Lower leg skin (tissue), 4 donors: Measurements from ENCODE around the gene IFRD2. TPM values are rescaled to one million over a fixed set of nuclear protein-coding genes. Genes with fewer than 3 reads are reported as not detected.
A peak's percentile ranks its signal among the peaks of the same experiment; 100 is the strongest.

Experiments used
- DNase-seq, 2 donors: peaks; one replicate each; pipeline ENCODE4 v3.0.0-alpha.2; 2019; ENCODE audit warnings: low spot score in 2 of 2
- H3K4me3 ChIP-seq: fragments of 200-600 bp; sonication (generic); 2 replicates; pipeline ENCODE4 v1.5.1; 2017; ENCODE audit warnings: mild to moderate bottlenecking, low read depth; ENCODE audit not compliant: poor library complexity, severe bottlenecking
- CTCF ChIP-seq, 3 donors: fragments of 450-650 bp; IDR thresholded peaks; one replicate each; pipeline ENCODE4 v1.5.1; 2016; ENCODE audit warnings: antibody characterized with exemption in 3 of 3, mild to moderate bottlenecking in 3 of 3, moderate library complexity in 2 of 3
- POLR2A ChIP-seq, 2 donors: fragments of 450-650 bp; IDR thresholded peaks; one replicate each; pipeline ENCODE4 v1.6.1; 2016 to 2017; ENCODE audit warnings: antibody characterized with exemption in 2 of 2, mild to moderate bottlenecking in 1 of 2, moderate library complexity in 1 of 2
- WGBS, 2 donors: methylation state at CpG; one replicate each; pipeline ENCODE4 v1.1.5; 2018; 5-methylcytosine and 5-hydroxymethylcytosine counted together
- intact Hi-C: fragments of 100-400 bp; cut with DNase I; formaldehyde crosslinking; loops from one replicate; pipeline ENCODE4 v1.15.0; 2023; ENCODE audit warnings: low total_unique reads
- total RNA-seq, 4 donors: library from RNA; depleted of rRNA; stranded (reverse); fragments of >200 nt; gene quantifications; one replicate each; pipeline ENCODE4 v1.1.0, GENCODE V29; 2016

IFRD2 gene
- total RNA-seq, 4 donors from 2014 or later = 32.9 to 69.0 (median 39.8) TPM

GRCh38 chr3:50322386-50323091 lies 30.3 kb upstream of the IFRD2 start, which contains the start of gene HYAL2:
Gene HYAL2 (minus strand): TSS chr3:50322745. CDS start chr3:50320489, 2,256 bp downstream.
- 50 to 55% methylated on average over 31 of the region's 31 CpGs for WGBS, 2 donors
- no peak for TF ChIP-seq POLR2A (IDR thresholded peaks at IDR 0.05)
- TF ChIP-seq CTCF (IDR thresholded peaks at IDR 0.05) = no peak

DNA sequence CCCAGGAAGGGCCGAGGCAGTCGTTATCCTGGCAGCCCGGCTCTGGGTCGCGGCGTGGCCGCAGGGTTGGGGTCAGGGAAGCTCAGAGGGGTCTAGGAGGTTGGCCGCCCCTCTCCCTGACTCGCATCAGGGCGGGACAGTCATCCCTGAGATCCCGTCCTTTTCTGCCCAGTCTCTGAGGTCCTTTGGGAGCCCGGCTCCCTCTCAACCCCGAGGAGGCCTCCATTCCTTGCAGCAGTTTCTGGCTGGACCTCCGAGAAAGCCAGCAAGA lies 29.8 kb upstream of the IFRD2 start:
- peak overlapping the region; percentile 42 for H3K4me3 ChIP-seq
- peak in 1 of 2 donors; percentile 32 for DNase-seq
- intact Hi-C loops = no loop called here
- TF ChIP-seq CTCF (IDR thresholded peaks at IDR 0.05) = no peak
- no peak for TF ChIP-seq POLR2A (IDR thresholded peaks at IDR 0.05)
- 12 to 19% methylated on average over 6 to 12 of the region's 14 CpGs for WGBS, 2 donors

More at GRCh38 chr3:50322386-50323091, 30.3 kb upstream of the IFRD2 start, which contains the start of gene HYAL2:
- DNase-seq = peak in 1 of 2 donors; percentile 50
- intact Hi-C loops = no loop called here
- peak within 1 kb of the TSS; percentile 42 for H3K4me3 ChIP-seq

- intact Hi-C loops = no loop called here
- TF ChIP-seq POLR2A (IDR thresholded peaks at IDR 0.05) = no peak
- TF ChIP-seq CTCF (IDR thresholded peaks at IDR 0.05) = no peak
- DNase-seq = peak; percentile 84 to 97
- WGBS, 2 donors = 2 to 5% methylated on average over 40 to 46 of the region's 59 CpGs
- peak overlapping the region; percentile 42 for H3K4me3 ChIP-seq
These were observed 29.3 kb upstream of the IFRD2 start for GRCh38 chr3:50321336-50322114.

GRCh38 chr3:50320853-50321335 lies 28.7 kb upstream of the IFRD2 start:
- peak in 1 of 2 donors; percentile 94 for DNase-seq
- 0% methylated on average over 7 to 19 of the region's 45 CpGs for WGBS, 2 donors
- peak overlapping the region; percentile 42 for H3K4me3 ChIP-seq
- intact Hi-C loops = no loop called here
- TF ChIP-seq CTCF (IDR thresholded peaks at IDR 0.05) (no peak), POLR2A (IDR thresholded peaks at IDR 0.05) (no peak)

- DNase-seq = peak in 1 of 2 donors; percentile 18
- intact Hi-C loops = no loop called here
- peak overlapping the region; percentile 42 for H3K4me3 ChIP-seq
- no peak for TF ChIP-seq CTCF (IDR thresholded peaks at IDR 0.05)
- TF ChIP-seq POLR2A (IDR thresholded peaks at IDR 0.05) = no peak
- WGBS, 2 donors = 77% methylated on average over 28 of the region's 29 CpGs
These were observed 27.8 kb upstream of the IFRD2 start for GRCh38 chr3:50319894-50320625.
